GM04503 (cell line): Measurements from ENCODE around the gene ABCB4.
"Not testable (repeated sequence)": the region's sequence is repeated elsewhere in the genome, so short reads cannot be mapped to it uniquely, and the experiment has no call there.

Experiments
- DNase-seq: peaks from one replicate; pipeline ENCODE4 v3.0.0-alpha.2; 2012; ENCODE audit warnings: low read depth

Gene ABCB4

DNA sequence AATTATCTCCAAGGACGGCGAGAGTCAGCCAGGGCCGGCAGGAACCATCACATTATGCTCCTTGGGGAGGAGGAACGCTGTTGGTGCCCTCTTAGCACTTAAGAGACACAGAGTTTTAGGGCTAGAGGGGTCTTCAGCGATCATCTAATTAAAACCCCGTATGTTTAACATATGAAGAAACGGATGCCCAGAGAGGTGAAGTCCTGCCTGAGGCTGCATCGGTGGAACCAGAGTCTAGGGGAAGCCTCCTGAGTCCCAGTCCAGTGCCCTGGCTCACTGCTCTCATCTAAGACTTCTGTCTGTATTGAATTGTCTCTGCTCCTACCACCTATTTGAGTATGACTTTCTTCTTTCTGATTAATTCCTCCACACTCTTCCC, 688 bp upstream of the ABCB4 start:
- no peak for DNase-seq

DNA sequence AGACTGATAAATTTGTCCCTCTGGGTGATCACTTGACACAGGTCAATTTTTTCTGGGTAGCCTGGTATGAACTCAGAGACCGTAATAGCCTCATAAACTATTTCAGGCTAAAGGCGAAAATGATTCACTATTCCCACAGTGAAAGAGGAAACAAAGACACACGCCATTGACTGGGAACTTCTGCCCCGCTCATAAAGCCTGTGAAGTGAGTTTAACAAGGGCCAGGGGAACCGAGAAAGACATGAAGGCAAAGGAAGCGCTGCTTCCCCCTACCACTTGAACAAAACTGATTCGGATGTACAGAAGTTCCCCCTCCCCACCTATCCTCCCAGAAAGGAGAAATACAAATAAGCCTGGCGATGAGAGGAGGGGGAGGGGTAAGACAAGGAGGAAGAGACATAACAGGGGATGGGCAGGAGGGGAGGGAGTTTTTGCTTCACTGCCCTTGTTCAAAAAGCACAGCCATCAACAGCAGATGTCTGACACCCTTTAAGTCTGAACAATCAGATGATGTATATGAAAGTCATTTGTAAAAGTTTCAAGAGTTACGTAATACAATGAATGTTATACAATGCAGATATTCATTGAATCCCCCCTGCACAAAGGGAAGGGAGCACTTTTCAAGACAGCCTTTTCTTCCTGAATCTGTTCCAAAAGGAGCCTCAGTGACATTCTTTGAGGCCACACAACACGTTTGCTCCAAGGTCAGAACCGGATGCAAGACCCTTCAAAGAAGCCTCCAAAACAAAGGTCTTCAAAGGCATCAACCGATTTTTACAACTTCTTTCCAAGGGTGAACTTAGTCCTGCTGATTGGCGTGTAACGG, 734 bp downstream of the ABCB4 start:
- DNase-seq, result peak; percentile 32

DNA sequence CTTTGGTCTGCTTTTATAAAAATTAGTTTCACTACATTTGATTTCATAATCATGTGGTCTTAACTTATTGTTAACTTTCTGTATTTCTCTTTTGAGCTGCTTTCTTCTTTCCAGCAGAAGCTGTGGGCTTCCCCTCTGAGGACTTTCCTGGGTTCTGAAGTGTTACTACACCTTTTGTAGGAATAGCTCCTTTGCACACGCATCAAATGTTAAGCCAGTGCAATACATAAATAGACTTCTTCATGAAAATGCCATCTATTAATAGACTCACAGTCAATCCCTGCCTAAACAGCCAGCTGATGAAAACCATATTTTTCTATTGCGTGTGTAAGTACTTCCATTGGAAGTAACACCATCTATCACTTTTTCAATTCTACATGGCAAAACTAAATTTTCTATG, 1.5 kb downstream of the ABCB4 start:
- no peak for DNase-seq

DNA sequence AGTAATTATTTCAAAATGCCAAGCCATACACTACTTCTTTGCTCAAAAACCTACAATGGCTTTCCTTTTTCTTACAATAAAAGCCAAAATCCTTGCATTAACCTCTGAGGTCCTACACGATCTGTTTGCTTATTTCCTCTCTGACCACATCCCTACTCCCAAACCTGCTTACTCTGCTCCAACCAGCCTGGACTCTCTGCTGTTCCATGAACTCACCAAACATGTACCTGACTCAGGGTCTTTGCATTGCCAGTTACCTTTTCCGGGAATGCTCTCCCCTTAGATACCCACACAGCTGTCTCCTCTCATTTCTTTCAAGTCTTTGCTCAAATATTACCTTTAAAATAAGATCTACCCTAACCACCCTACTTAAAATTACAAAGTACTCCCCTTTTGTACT, 2.3 kb downstream of the ABCB4 start:
- no peak for DNase-seq

GRCh38 chr7:87471473-87471872, 4.0 kb downstream of the ABCB4 start:
- DNase-seq, result no peak

DNA sequence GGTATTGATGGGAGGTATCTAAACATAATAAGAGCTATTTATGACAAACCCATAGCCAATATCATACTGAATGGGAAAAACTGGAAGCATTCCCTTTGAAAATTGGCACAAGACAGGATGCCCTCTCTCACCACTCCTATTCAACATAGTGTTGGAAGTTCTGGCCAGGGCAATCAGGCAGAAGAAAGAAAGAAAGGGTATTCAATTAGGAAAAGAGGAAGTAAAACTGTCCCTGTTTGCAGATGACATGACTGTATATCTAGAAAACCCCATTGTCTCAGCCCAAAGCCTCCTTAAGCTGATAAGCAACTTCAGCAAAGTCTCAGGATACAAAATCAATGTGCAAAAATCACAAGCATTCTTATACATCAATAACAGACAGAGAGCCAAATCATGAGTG, 6.3 kb downstream of the ABCB4 start:
- DNase-seq, result not testable (repeated sequence)

DNA sequence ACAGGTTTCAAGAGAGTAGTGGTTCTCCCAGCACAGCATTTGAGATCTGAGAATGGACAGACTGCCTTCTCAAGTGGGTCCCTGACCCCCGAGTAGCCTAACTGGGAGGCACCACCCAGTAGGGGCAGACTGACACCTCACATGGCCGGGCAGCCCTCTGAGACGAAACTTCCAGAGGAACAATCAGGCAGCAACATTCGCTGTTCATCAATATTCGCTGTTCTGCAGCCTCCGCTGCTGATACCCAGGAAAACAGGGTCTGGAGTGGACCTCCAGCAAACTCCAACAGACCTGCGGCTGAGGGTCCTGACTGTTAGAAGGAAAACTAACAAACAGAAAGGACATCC, 10.0 kb downstream of the ABCB4 start:
- not testable (repeated sequence) for DNase-seq

- not testable (repeated sequence) for DNase-seq
Measured at GRCh38 chr7:87464830-87465533, 10.5 kb downstream of the ABCB4 start.

DNA sequence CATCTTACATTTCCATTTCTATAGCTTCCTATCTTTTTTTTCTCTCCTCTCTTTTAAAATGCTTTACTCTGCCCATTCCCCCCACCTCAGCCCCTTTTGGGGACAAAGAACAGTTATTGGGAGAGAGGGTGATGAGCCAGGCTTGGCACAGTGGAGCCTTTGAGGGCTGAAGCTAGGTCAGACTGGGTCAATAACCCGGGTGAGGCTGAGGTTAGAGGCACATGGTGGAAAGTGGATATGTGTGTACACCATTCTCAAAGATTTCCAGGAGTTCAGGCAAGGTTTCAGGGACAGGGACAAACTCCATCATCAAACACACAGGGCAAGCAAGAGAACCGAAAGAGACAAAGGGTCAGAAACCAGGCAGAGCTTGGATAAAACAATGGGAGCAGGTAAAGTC, 11.5 kb downstream of the ABCB4 start:
- DNase-seq, result no peak

DNA sequence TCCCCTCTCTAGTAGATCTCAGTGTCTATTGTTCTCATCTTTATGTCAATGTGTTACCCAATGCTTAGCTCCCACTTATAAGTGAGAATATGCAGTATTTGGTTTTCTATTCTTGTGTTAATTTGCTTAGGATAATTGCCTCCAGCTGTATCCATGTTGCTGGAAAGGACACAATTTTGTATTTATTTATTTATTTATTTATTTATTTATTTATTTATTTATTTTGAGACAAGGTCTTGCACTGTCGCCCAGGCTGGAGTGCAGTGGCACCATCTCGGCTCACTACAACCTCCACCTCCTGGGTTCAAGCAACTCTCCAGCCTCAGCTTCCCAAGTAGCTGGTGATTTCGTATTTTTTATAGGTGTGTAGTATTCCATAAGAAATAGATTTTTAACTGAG, 15.0 kb downstream of the ABCB4 start:
- DNase-seq, result not testable (repeated sequence)

DNA sequence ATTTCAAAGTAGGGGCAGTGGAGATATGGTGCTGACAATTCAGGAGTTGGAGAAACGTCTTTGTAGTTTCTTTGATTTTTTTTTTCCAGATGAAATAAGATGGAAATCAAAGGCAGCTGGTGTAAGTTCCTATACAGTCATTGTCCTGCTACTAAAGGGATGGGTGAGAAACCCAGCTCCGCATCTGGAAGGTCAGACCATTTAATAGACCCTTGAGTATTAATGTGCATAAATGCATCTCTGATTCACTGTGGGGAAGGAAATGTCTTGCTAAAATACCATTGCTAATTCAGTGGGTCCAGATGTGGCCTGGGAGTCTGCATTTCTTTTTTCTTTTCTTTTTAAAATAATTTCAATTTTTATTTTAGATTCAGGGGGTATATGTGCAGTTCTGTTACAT, 15.5 kb downstream of the ABCB4 start:
- no peak for DNase-seq

DNA sequence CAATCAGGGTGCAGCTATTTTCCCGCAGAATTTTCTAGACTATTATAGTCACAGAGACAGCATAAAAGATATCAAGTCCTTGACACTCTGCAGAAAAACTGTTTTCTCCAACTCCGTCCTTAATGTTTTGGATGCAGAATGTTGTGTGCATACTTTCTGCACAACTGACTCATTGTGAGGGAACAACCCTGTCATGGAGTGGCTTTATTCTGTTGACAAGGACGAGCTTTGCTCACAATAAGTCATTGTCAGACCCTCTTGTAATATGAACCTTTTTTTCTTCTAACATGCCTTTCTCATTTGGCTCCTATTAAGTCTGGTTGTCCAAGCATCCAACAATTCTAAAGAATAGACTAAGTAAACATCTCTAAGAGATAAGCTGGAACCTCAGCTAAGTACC, 17.3 kb downstream of the ABCB4 start:
- no peak for DNase-seq

GRCh38 chr7:87456247-87456646, 19.2 kb downstream of the ABCB4 start:
- no peak for DNase-seq

GRCh38 chr7:87452279-87452678, 23.2 kb downstream of the ABCB4 start:
- DNase-seq, result no peak

GRCh38 chr7:87451187-87451586, 24.3 kb downstream of the ABCB4 start:
- no peak for DNase-seq

DNA sequence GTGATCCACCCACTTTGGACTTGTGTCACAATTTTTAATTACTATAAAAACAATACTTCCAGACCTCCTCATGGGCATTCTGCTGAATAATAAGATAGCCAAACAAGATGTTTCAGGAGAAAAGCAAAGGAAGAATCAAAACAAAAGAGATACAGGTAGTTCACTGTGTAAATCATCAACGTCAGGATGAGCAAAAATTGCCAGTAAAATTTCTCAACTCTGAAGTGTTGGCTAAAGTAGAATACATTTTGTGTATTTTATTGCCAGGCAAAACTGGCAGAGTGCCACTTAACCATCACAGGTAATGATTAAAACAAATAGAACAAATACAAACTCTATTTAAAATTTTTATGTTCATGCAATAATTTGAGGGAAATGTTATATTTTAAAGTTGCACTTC, 24.8 kb downstream of the ABCB4 start:
- DNase-seq, result no peak

DNA sequence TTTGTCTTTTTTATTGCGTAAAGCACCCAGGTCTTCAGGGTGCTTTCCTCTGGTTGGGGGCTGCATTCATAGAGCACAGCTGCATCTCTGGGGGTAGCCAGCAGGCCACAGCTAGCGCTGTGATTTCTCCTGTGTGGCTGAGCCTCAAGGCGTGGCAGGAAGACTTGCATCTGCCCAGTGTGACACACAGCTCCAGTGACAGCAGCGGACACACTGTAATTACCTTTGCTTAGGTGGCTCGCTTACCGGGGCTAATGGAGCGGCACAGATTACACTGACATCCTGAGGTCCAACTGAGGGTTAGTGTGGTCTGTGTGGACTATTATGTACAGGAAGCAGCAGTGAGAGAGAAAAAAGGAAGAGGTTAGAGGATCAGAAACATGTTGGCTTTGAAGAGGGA, 27.1 kb downstream of the ABCB4 start:
- DNase-seq, result no peak

GRCh38 chr7:87447116-87447635, 28.3 kb downstream of the ABCB4 start:
- DNase-seq, result no peak

DNA sequence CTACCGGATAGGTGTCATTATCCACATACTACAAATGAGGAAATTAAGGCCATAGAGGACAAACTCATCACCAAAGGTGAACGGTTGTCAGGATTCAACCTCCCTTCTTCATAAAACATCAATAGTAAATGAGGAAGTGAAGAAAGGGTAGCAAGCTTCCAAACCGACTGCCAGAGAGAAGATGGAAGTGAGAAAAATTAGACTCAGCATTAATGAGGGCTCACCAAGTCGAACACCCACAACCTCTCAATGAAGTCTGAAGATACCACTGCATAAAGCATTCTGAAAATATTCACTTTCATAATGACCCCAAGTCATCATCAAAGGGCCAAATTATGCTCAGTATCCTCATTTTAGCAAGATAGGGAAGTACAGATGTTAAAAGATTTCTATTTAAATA, 29.6 kb downstream of the ABCB4 start:
- no peak for DNase-seq

DNA sequence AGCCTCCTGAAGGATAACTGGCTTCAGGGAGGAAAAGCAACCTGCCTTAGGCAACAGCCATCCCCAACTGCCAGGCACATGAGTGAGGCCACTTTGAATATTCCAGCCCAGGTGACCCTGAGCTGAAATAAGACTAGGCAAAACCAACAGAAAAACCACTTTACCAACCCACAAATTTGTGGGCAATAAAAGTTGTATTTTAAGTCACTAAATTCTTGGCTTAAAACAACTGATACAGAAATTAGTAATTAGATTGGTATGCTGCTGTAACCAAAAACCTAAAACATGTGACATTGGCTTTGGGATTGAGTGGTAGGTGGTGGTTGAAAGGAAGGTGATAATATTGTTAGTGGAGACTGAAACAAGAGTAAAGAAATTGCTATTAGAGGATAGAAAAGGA, 39.9 kb downstream of the ABCB4 start:
- DNase-seq, result no peak

- DNase-seq, result no peak
Measured at GRCh38 chr7:87432536-87432935, 42.9 kb downstream of the ABCB4 start.

- no peak for DNase-seq
Measured at GRCh38 chr7:87427288-87427687, 48.2 kb downstream of the ABCB4 start.

DNA sequence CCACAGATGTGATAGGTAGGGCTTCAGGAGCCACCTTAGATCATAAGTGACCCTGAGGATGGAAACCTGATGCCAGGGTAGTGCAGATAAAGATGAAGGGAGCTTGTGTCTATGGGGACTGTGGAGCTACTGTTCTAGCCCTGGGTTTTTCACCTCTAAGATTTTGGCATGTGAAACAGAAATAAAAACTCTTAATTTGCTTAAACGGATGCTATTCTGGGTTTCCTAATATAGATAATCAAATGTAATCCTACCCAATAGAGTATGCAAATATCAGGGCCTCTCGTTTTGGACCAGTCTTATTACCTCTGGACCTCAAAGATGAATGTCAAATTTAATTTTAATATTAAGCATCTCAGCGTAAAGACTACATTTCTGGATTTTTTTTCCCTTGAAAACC, 49.3 kb downstream of the ABCB4 start:
- DNase-seq, result no peak

GRCh38 chr7:87424075-87424474, 51.4 kb downstream of the ABCB4 start:
- no peak for DNase-seq
